ENCODE measurements around the gene CFAP300.
A peak's percentile ranks its signal among the peaks of the same experiment; 100 is the strongest.

CFAP300 gene

GRCh38 chr11:102115557-102115956, 68.3 kb downstream of the CFAP300 start:
- no peak overlapping the region for H3K27ac ChIP-seq
- TF ChIP-seq CTCF (conservative IDR thresholded peaks at IDR 0.05) (no peak), ZFX (IDR thresholded peaks at IDR 0.05) (no peak)

- no peak for TF ChIP-seq CTCF (conservative IDR thresholded peaks at IDR 0.05)
- no peak for TF ChIP-seq ZFX (IDR thresholded peaks at IDR 0.05)
- no peak overlapping the region for H3K27ac ChIP-seq
Measured at GRCh38 chr11:102116453-102117205, 69.4 kb downstream of the CFAP300 start.

GRCh38 chr11:102117472-102118113, 70.4 kb downstream of the CFAP300 start:
- H3K27ac ChIP-seq, result no peak overlapping the region
- TF ChIP-seq ZFX (IDR thresholded peaks at IDR 0.05), result no peak
- TF ChIP-seq CTCF (conservative IDR thresholded peaks at IDR 0.05), result no peak

- TF ChIP-seq ZFX (IDR thresholded peaks at IDR 0.05) (no peak), CTCF (conservative IDR thresholded peaks at IDR 0.05) (no peak)
- no peak overlapping the region for H3K27ac ChIP-seq
Measured at GRCh38 chr11:102118937-102119336, 71.7 kb downstream of the CFAP300 start.

GRCh38 chr11:102119997-102120396, 72.8 kb downstream of the CFAP300 start:
- H3K27ac ChIP-seq, result no peak overlapping the region
- TF ChIP-seq CTCF (conservative IDR thresholded peaks at IDR 0.05) (no peak), ZFX (IDR thresholded peaks at IDR 0.05) (no peak)

- no peak for TF ChIP-seq ZFX (IDR thresholded peaks at IDR 0.05)
- peak; percentile 22; the same call in 1 of the 2 replicates for TF ChIP-seq CTCF (conservative IDR thresholded peaks at IDR 0.05)
- H3K27ac ChIP-seq, result peak overlapping the region; percentile 50; the same call in 1 of the 2 replicates
Measured at GRCh38 chr11:102120437-102120973, 73.3 kb downstream of the CFAP300 start.

GRCh38 chr11:102121329-102121728, 74.1 kb downstream of the CFAP300 start:
- H3K27ac ChIP-seq, result peak overlapping the region; percentile 50
- TF ChIP-seq ZFX (IDR thresholded peaks at IDR 0.05) (no peak), CTCF (conservative IDR thresholded peaks at IDR 0.05) (no peak)
